GM21529 (cell line): Measurements from ENCODE around the gene SBF2.
"Not testable (repeated sequence)": the region's sequence is repeated elsewhere in the genome, so short reads cannot be mapped to it uniquely, and the experiment has no call there.

Experiments used
- ATAC-seq: cut with Tn5 transposase; IDR thresholded peaks from one replicate; pipeline ENCODE4 v1.9.1; 2021; ENCODE audit not compliant: unreplicated experiment

Gene SBF2

DNA sequence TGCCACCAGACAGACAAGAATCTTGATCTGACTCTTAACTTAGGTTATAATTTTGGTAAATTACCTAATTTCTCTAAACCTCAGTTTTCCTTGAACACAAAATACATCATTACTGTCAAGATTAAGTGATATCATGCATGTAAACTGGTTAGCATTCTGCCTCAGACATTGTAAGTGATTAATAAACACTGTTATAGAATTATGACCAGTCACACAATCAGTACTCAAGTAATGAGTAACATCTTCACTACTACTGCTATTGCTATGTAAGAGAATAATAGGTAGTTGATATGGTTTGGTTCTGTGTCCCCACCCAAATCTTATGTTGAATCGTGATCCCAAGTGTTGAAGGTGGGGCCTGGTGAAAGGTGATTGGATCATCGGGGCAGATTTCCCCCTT is 218.9 kb downstream of the SBF2 start:
- no peak for ATAC-seq

DNA sequence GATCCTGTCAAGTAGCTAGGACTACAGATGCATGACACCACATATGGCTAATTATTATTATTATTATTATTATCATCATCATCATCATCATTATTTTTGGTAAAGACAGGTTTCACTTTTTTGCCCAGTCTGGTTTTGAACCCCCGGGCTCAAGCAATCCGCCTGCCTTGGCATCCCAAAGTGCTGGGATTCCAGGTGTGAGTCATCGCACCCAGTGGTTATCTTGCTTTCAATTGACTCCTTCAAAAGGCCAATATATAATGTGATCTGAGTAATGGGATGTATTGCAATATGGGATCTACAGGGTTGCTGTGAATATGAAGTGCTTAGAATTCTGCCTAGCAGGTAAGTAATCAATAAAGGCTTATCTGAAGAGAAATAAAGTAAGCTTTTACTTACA is 221.2 kb downstream of the SBF2 start:
- no peak for ATAC-seq

DNA sequence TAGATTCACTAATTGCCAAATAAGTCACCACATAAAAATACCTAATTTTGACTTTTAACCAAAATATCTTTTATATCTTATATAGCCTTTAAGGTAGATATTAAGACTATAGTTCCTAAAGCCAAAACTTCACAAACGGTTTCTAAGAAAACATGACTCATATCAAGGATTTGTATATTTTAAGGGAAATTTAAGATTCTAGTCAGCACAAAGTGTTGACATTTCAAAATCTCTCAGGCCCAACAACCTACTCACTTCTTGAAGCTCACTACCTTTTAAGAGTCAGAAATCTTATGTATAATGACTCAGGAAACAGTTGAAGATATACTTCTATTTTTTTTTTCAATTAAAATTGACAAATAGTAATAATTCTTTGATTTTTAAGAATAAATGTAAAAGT is 221.9 kb downstream of the SBF2 start:
- no peak for ATAC-seq

GRCh38 chr11:10067629-10068300 is 226.3 kb downstream of the SBF2 start:
- ATAC-seq: no peak

- no peak for ATAC-seq
Measured at GRCh38 chr11:10066441-10066840, 227.6 kb downstream of the SBF2 start.

- ATAC-seq: no peak
Measured at GRCh38 chr11:10064828-10065227, 229.2 kb downstream of the SBF2 start.

GRCh38 chr11:10058356-10058755 is 235.7 kb downstream of the SBF2 start:
- no peak for ATAC-seq

DNA sequence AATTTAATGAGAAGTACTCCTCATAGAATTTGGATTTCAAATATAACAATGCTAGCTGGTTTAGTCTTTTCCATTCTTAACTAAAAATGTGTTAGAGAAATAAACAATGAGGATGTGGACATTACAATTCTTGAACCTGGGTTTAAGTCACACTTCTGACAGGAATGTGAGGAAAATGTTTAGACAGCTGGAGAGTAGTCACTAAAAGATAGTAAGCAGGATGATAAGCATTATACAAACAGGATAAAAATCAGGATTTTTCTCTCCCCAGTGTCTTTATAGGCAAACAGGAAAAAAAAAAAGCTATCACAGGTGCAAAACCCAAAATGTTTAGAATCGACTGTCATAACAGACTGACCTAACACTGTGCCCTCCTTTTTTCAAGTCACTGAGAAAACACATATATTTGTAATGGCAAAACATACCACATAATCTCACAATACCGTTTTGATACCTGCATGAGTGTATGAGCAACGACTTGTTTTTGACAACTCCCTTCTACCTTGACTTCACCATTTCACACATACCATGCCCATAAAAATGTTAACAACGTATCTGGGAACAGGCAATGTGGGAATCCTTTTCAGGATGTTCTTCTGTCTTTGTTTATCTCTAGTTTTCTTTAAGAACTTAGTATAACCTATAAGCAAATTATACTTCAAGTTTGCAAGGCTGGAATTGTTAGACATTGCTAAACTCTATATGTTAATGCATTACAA is 242.0 kb downstream of the SBF2 start:
- ATAC-seq: no peak

DNA sequence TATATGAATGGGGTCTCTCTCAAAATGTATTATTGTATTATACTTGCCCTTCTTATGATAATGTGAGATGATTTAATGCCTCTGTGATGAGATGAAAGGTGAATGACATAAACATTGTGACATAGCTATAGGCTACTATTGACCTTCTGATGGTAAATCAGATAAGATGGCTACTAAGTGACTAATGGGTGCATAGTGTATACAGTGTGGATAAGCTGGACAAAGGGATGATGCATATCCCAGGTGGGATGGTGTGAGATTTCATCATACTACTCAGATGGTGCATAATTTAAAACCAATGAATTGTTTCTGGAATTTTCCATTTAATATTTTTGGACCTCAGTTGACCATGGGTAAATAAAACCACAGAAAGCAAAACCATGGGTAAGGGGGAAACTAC is 243.5 kb downstream of the SBF2 start:
- no peak for ATAC-seq

GRCh38 chr11:10049756-10050155 is 244.3 kb downstream of the SBF2 start:
- no peak for ATAC-seq

DNA sequence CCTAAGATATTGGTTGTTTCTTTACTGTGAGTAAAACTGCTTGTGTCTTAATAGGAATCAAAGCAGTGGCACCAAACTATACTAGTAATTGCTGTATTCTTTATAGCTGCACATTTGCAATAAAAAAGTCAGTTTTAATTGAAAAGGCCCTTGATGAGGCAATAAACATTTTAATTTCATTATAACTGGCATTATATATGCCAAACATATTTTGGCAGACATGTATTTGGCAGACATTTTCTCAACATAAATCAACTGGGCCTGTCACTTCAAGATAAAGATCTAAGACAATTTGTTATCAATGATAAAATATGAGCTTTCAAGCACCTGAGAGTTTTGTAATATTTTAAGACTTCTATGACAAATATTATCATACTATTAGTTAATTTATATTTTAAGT is 245.7 kb downstream of the SBF2 start:
- no peak for ATAC-seq

DNA sequence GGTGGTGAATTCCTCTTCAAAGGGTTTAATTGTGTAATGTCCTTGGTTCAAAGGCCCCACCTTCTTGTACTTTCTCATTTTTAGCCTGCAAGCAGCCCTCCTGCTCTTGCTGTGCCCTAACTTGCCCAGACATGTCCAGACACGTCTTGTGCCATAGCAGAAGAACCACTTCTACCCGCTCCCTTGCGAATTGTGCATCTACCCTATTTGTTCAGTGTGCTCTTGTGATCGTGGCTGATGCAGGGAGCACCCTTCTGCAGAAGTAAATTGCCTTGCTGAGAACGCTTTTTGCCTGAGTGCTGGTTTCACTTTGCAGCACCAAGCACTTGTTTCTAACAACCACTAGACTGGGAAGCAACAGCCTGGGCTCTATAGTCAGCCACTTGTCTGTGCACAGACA is 249.4 kb downstream of the SBF2 start:
- no peak for ATAC-seq

- no peak for ATAC-seq
Measured at GRCh38 chr11:10042699-10043098, 251.3 kb downstream of the SBF2 start.

- no peak for ATAC-seq
Measured at GRCh38 chr11:10041748-10042446, 252.1 kb downstream of the SBF2 start.

DNA sequence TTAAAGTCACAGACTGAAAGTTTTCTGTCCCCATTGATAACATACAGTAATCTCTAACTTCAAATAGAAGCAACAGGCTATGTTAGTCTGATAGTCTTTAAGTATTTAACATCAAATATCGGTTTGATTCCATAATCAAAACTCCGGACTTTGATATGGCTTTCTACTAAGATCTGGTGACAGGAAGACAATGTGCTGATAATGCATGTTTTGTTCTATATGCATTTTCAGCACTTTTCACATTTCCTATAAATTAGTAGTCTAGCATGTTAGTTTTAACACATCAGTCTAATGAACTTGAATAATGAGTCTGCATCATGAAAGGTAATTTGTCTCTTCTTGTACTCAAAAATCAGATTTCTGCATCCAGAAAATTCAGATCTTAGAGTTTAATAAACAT is 252.7 kb downstream of the SBF2 start:
- ATAC-seq: no peak

GRCh38 chr11:10038521-10039302 is 255.3 kb downstream of the SBF2 start:
- no peak for ATAC-seq

- not testable (repeated sequence) for ATAC-seq
Measured at GRCh38 chr11:10035932-10036331, 258.1 kb downstream of the SBF2 start.

DNA sequence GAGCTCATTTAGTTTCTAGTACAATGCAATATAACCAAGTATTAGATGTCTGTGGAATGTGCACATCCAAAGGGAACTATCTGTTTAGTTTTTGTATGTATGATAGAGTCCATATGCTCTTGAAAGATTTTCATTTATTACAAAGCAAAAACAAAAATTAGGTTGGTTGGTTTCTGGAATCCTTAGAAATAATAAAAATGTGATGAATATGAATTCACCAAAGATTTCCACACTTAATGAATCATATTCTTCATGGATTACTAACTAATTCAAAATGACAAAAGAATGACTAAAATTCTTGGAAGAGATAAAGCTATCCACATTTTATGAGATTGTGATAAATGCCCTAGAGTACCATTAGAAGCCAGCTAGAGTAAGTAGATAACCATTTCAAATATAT is 261.1 kb downstream of the SBF2 start:
- ATAC-seq: no peak

GRCh38 chr11:10030122-10030490 is 263.9 kb downstream of the SBF2 start:
- ATAC-seq: no peak

GRCh38 chr11:10029386-10030121 is 264.5 kb downstream of the SBF2 start:
- no peak for ATAC-seq

GRCh38 chr11:10026514-10026913 is 267.5 kb downstream of the SBF2 start:
- no peak for ATAC-seq
